ENCODE data around the gene SCN5A.

Gene SCN5A

DNA sequence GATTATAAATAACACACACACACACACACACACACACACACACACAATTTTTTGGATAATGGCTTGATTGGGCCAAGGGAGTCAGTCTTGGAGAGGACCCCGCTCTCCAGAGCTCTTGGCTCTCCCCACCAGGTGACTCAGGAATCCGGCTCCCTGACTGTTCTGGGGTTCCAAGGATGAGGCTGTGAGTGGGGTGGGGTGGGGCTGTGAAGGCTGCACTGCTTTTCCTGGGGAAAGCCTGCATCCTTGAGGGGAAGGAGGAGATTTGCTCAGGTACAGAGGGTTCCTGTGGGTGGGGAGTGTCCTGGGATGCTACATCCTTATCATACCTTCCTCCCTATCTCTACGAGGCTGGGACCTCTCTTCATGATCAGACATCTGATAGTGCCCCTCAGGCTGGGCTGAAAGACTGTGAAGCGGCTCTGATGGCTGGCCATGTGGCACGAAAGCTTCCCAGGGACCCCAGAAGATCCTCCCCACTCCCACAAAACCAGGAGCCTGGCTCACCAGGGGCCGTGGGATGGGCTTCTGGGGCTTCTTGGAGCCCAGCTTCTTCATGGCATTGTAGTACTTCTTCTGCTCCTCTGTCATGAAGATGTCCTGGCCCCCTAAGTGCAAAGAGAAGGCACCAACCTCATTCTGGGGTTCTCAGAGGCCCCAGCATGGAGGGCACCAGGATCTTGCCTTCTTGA is 94.2 kb downstream of the SCN5A start:
- Histone ChIP-seq H3K9me3 (ENCODE audit: control insufficient read depth, low read length) (no peaks in the 10 kb centered on the region), H3K36me3 (ENCODE audit: control insufficient read depth, insufficient read depth, low read length) (no peaks in the 10 kb centered on the region), H3K4me3 (ENCODE audit: insufficient read depth, low read depth, low read length, poor library complexity, severe bottlenecking) (no peak overlapping the region), H3K27ac (ENCODE audit: insufficient read depth, low read length, poor library complexity, severe bottlenecking) (no peak overlapping the region), H3K27me3 (replicated peaks; ENCODE audit: control insufficient read depth, insufficient read depth, low read length, poor library complexity, severe bottlenecking) (no peaks in the 10 kb centered on the region), H3K4me1 (ENCODE audit: control insufficient read depth, insufficient read depth, low read length, poor library complexity, severe bottlenecking) (no peaks in the 10 kb centered on the region)
- no peak for DNase-seq

DNA sequence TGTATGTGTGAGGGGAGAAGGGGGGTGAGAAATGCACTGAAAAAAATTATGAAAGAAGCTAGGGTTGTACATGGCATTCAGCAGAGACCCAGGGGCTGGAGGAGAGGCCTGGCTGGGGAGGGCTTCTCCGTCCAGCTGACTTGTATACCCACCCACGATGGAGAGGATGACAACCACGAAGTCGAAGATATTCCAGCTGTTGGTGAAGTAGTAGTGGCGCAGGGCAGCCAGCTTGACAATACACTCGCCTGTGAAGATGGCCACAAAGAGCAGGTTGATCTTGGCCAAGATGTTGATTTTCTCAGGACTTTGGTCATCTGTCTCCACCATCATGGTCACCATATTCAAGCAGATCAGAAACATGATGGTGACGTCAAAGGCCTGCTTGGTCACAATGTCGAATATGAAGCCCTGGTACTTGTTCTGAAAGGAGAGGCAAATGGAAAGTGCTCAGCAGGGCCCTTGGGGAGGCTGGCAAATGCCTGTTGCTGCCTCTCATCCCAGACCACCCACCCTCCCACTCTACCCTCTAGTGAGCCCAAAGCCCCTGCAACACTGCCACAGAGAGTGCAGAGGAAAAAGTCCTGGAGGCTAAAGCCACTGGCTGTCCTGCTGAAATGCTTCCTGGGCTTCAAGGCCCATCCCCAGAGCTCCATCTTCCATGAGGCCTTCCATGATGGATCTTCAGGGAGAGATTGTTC is 95.2 kb downstream of the SCN5A start:
- DNase-seq, result no peak
- Histone ChIP-seq H3K4me1 (ENCODE audit: control insufficient read depth, insufficient read depth, low read length, poor library complexity, severe bottlenecking) (no peaks in the 10 kb centered on the region), H3K36me3 (ENCODE audit: control insufficient read depth, insufficient read depth, low read length) (no peaks in the 10 kb centered on the region), H3K4me3 (ENCODE audit: insufficient read depth, low read depth, low read length, poor library complexity, severe bottlenecking) (no peak overlapping the region), H3K27me3 (replicated peaks; ENCODE audit: control insufficient read depth, insufficient read depth, low read length, poor library complexity, severe bottlenecking) (no peaks in the 10 kb centered on the region), H3K9me3 (ENCODE audit: control insufficient read depth, low read length) (no peaks in the 10 kb centered on the region), H3K27ac (ENCODE audit: insufficient read depth, low read length, poor library complexity, severe bottlenecking) (no peak overlapping the region)

GRCh38 chr3:38553071-38553470 is 96.4 kb downstream of the SCN5A start:
- H3K36me3 ChIP-seq (ENCODE audit: control insufficient read depth, insufficient read depth, low read length), result no peaks in the 10 kb centered on the region

GRCh38 chr3:38552364-38552763 is 97.1 kb downstream of the SCN5A start:
- H3K4me1 ChIP-seq (ENCODE audit: control insufficient read depth, insufficient read depth, low read length, poor library complexity, severe bottlenecking), result no peaks in the 10 kb centered on the region
- H3K9me3 ChIP-seq (ENCODE audit: control insufficient read depth, low read length), result no peaks in the 10 kb centered on the region
- DNase-seq, result no peak
- H3K27me3 ChIP-seq (replicated peaks; ENCODE audit: control insufficient read depth, insufficient read depth, low read length, poor library complexity, severe bottlenecking), result no peaks in the 10 kb centered on the region
- no peak overlapping the region for H3K4me3 ChIP-seq (ENCODE audit: insufficient read depth, low read depth, low read length, poor library complexity, severe bottlenecking)
- H3K36me3 ChIP-seq (ENCODE audit: control insufficient read depth, insufficient read depth, low read length), result no peaks in the 10 kb centered on the region
- H3K27ac ChIP-seq (ENCODE audit: insufficient read depth, low read length, poor library complexity, severe bottlenecking), result no peak overlapping the region

More at GRCh38 chr3:38553071-38553470, 96.4 kb downstream of the SCN5A start:
- H3K9me3 ChIP-seq (ENCODE audit: control insufficient read depth, low read length), result no peaks in the 10 kb centered on the region
- no peaks in the 10 kb centered on the region for H3K4me1 ChIP-seq (ENCODE audit: control insufficient read depth, insufficient read depth, low read length, poor library complexity, severe bottlenecking)
- no peak overlapping the region for H3K27ac ChIP-seq (ENCODE audit: insufficient read depth, low read length, poor library complexity, severe bottlenecking)
- H3K4me3 ChIP-seq (ENCODE audit: insufficient read depth, low read depth, low read length, poor library complexity, severe bottlenecking), result no peak overlapping the region
- no peaks in the 10 kb centered on the region for H3K27me3 ChIP-seq (replicated peaks; ENCODE audit: control insufficient read depth, insufficient read depth, low read length, poor library complexity, severe bottlenecking)
- DNase-seq, result no peak

GRCh38 chr3:38551026-38551832 is 98.3 kb downstream of the SCN5A start:
- H3K36me3 ChIP-seq (ENCODE audit: control insufficient read depth, insufficient read depth, low read length), result no peaks in the 10 kb centered on the region
- no peaks in the 10 kb centered on the region for H3K4me1 ChIP-seq (ENCODE audit: control insufficient read depth, insufficient read depth, low read length, poor library complexity, severe bottlenecking)
- no peak overlapping the region for H3K27ac ChIP-seq (ENCODE audit: insufficient read depth, low read length, poor library complexity, severe bottlenecking)
- H3K27me3 ChIP-seq (replicated peaks; ENCODE audit: control insufficient read depth, insufficient read depth, low read length, poor library complexity, severe bottlenecking), result no peaks in the 10 kb centered on the region
- no peak for DNase-seq
- H3K9me3 ChIP-seq (ENCODE audit: control insufficient read depth, low read length), result no peaks in the 10 kb centered on the region
- H3K4me3 ChIP-seq (ENCODE audit: insufficient read depth, low read depth, low read length, poor library complexity, severe bottlenecking), result no peak overlapping the region

- no peaks in the 10 kb centered on the region for H3K9me3 ChIP-seq (ENCODE audit: control insufficient read depth, low read length)
- H3K4me3 ChIP-seq (ENCODE audit: insufficient read depth, low read depth, low read length, poor library complexity, severe bottlenecking), result no peak overlapping the region
- H3K27ac ChIP-seq (ENCODE audit: insufficient read depth, low read length, poor library complexity, severe bottlenecking), result no peak overlapping the region
- no peak for DNase-seq
- H3K4me1 ChIP-seq (ENCODE audit: control insufficient read depth, insufficient read depth, low read length, poor library complexity, severe bottlenecking), result no peaks in the 10 kb centered on the region
- no peaks in the 10 kb centered on the region for H3K36me3 ChIP-seq (ENCODE audit: control insufficient read depth, insufficient read depth, low read length)
- no peaks in the 10 kb centered on the region for H3K27me3 ChIP-seq (replicated peaks; ENCODE audit: control insufficient read depth, insufficient read depth, low read length, poor library complexity, severe bottlenecking)
These were observed 99.3 kb downstream of the SCN5A start for GRCh38 chr3:38549957-38550840.

- H3K9me3 ChIP-seq (ENCODE audit: control insufficient read depth, low read length), result no peaks in the 10 kb centered on the region
- H3K27me3 ChIP-seq (replicated peaks; ENCODE audit: control insufficient read depth, insufficient read depth, low read length, poor library complexity, severe bottlenecking), result no peaks in the 10 kb centered on the region
- no peaks in the 10 kb centered on the region for H3K36me3 ChIP-seq (ENCODE audit: control insufficient read depth, insufficient read depth, low read length)
- H3K27ac ChIP-seq (ENCODE audit: insufficient read depth, low read length, poor library complexity, severe bottlenecking), result no peak overlapping the region
- no peak for DNase-seq
- no peaks in the 10 kb centered on the region for H3K4me1 ChIP-seq (ENCODE audit: control insufficient read depth, insufficient read depth, low read length, poor library complexity, severe bottlenecking)
- no peak overlapping the region for H3K4me3 ChIP-seq (ENCODE audit: insufficient read depth, low read depth, low read length, poor library complexity, severe bottlenecking)
These were observed 100.0 kb downstream of the SCN5A start for GRCh38 chr3:38549486-38549885.

DNA sequence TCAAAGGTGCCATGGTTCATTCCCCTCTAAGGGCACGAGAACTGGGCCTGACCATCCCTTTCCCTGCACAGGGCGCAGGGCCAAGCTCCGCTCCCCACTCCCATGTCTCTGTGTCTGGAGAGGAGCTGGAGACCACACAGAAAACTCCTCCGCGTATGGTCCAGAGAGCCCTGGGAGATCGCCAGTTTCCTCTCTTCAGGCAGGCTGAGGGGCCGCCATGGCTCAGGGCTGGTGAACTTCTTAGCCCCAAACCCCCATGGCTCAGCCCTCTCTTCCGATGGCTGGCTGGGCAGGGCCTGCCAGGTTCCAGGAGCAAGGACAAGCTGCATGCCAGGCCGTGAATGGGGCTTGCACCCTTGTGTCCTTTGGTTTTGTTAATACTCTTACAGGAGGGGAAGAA is 100.4 kb downstream of the SCN5A start:
- no peak overlapping the region for H3K4me3 ChIP-seq (ENCODE audit: insufficient read depth, low read depth, low read length, poor library complexity, severe bottlenecking)
- DNase-seq, result no peak
- no peak overlapping the region for H3K27ac ChIP-seq (ENCODE audit: insufficient read depth, low read length, poor library complexity, severe bottlenecking)
- no peaks in the 10 kb centered on the region for H3K27me3 ChIP-seq (replicated peaks; ENCODE audit: control insufficient read depth, insufficient read depth, low read length, poor library complexity, severe bottlenecking)
- no peaks in the 10 kb centered on the region for H3K36me3 ChIP-seq (ENCODE audit: control insufficient read depth, insufficient read depth, low read length)
- no peaks in the 10 kb centered on the region for H3K9me3 ChIP-seq (ENCODE audit: control insufficient read depth, low read length)
- H3K4me1 ChIP-seq (ENCODE audit: control insufficient read depth, insufficient read depth, low read length, poor library complexity, severe bottlenecking), result no peaks in the 10 kb centered on the region

DNA sequence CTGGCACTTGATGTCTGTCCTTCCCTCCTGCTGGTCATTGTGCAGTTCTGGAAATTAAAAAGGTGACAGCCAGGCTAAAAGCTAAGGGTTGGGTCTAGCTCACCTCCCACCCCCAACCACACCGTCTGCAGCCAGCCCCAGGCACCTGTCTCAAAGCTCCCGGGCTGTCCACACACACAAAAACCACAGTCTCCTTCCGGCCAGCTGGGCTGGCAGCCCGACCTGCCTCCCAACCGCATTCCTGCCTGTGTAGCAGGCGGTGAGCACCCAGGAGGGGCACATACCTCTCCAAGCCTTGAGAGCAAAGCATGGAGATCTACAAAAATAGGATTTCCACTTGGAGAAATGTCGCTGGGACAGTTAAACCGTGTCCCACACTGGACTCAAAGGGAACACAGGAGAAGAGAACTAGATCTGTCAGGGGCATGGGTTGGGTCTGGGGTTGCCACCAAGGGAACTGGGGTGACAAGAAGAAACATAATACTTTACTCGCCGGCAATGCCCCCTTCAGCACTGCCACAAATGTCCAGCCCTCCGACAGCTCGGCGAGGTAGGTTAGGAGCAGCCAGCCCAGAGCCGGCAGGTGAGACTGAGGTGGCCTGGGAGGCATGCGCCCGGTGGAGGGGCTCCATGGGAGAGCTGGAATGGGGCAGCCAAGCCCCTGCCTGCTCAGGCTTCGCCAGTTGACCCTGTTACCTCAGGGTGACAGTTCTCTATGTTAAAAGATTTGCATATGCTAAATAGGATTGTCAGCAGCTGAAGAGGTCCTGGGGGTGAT is 101.1 kb downstream of the SCN5A start:
- no peaks in the 10 kb centered on the region for H3K4me1 ChIP-seq (ENCODE audit: control insufficient read depth, insufficient read depth, low read length, poor library complexity, severe bottlenecking)
- no peaks in the 10 kb centered on the region for H3K27me3 ChIP-seq (replicated peaks; ENCODE audit: control insufficient read depth, insufficient read depth, low read length, poor library complexity, severe bottlenecking)
- no peaks in the 10 kb centered on the region for H3K9me3 ChIP-seq (ENCODE audit: control insufficient read depth, low read length)
- no peak overlapping the region for H3K27ac ChIP-seq (ENCODE audit: insufficient read depth, low read length, poor library complexity, severe bottlenecking)
- no peak overlapping the region for H3K4me3 ChIP-seq (ENCODE audit: insufficient read depth, low read depth, low read length, poor library complexity, severe bottlenecking)
- no peaks in the 10 kb centered on the region for H3K36me3 ChIP-seq (ENCODE audit: control insufficient read depth, insufficient read depth, low read length)
- no peak for DNase-seq
